DND-41 (cell line): Measurements from ENCODE around the gene LGR4.

Source experiments
- ATAC-seq: fragments of 200-7000 bp; cut with Tn5 transposase; 3 replicates; pipeline ENCODE4 v1.9.1; 2021; ENCODE audit warnings: low read depth; ENCODE audit not compliant: insufficient read depth
- DNase-seq: peaks from one replicate; pipeline ENCODE4 v3.0.0-alpha.2; 2020
- H2AFZ ChIP-seq: 2 replicates; pipeline ENCODE4 v1.6.0; 2012; ENCODE audit warnings: low read depth, low read length
- H3K27ac ChIP-seq: 2 replicates; pipeline ENCODE4 v1.5.1; 2012; ENCODE audit warnings: low read length, inconsistent platforms
- H3K27me3 ChIP-seq: fragments of 200-600 bp; sonication (generic); 2 replicates; pipeline ENCODE4 v1.6.0; 2012; ENCODE audit warnings: low read length, mild to moderate bottlenecking, inconsistent platforms; ENCODE audit not compliant: insufficient read depth, poor library complexity
- H3K36me3 ChIP-seq: 2 replicates; pipeline ENCODE4 v1.5.1; 2012; ENCODE audit warnings: low read length, inconsistent platforms; ENCODE audit not compliant: insufficient read depth
- H3K4me1 ChIP-seq: 2 replicates; pipeline ENCODE4 v1.5.1; 2012; ENCODE audit warnings: mild to moderate bottlenecking, low read length; ENCODE audit not compliant: insufficient read depth
- H3K4me2 ChIP-seq: 2 replicates; pipeline ENCODE4 v1.6.0; 2012; ENCODE audit warnings: mild to moderate bottlenecking, moderate library complexity, low read length, inconsistent platforms; ENCODE audit not compliant: insufficient read depth
- H3K4me3 ChIP-seq, 2 experiments: fragments of 200-600 bp in 1 of 2; shearing (Covaris generic) in 1 of 2; 2 replicates each; pipeline ENCODE4 v1.5.1; 2012 to 2016; ENCODE audit warnings: inconsistent platforms in 2 of 2, low read length in 2 of 2, mild to moderate bottlenecking in 2 of 2, low read depth in 1 of 2, moderate library complexity in 1 of 2
- H3K79me2 ChIP-seq: 2 replicates; pipeline ENCODE4 v1.6.0; 2012; ENCODE audit warnings: low read length, inconsistent platforms; ENCODE audit not compliant: insufficient read depth
- H3K9ac ChIP-seq: 2 replicates; pipeline ENCODE4 v1.6.0; 2012; ENCODE audit warnings: low read depth, mild to moderate bottlenecking, inconsistent platforms, low read length, moderate library complexity
- H3K9me3 ChIP-seq: 2 replicates; pipeline ENCODE4 v1.5.1; 2012; ENCODE audit warnings: low read length, moderate library complexity, mild to moderate bottlenecking, inconsistent platforms; ENCODE audit not compliant: insufficient read depth, severe bottlenecking
- H4K20me1 ChIP-seq: 2 replicates; pipeline ENCODE4 v1.6.0; 2012; ENCODE audit warnings: low read length; ENCODE audit not compliant: insufficient read depth
- EZH2 ChIP-seq: IDR thresholded peaks from 3 replicates; pipeline ENCODE4 v1.6.1; 2012; ENCODE audit warnings: borderline replicate concordance, low read depth, mild to moderate bottlenecking, moderate library complexity, low read length, inconsistent platforms; ENCODE audit not compliant: severe bottlenecking
- TF ChIP-seq, protein P1 (sequence below): IDR thresholded peaks from 2 replicates; pipeline ENCODE4 v1.5.1; 2012; ENCODE audit warnings: borderline replicate concordance, low read length, moderate library complexity, mild to moderate bottlenecking; ENCODE audit not compliant: poor library complexity, severe bottlenecking; ENCODE audit errors: extremely low read depth

LGR4 gene

GRCh38 chr11:27414644-27415043, 57.9 kb downstream of the LGR4 start:
- no peak for DNase-seq
- Histone ChIP-seq H3K4me2 (no peak overlapping the region), H4K20me1 (no peaks in the 10 kb centered on the region), H3K79me2 (no peaks in the 10 kb centered on the region), H3K9me3 (no peaks in the 10 kb centered on the region), H3K9ac (no peak overlapping the region), H3K27ac (no peak overlapping the region), H3K4me1 (no peaks in the 10 kb centered on the region), H3K36me3 (no peaks in the 10 kb centered on the region), H3K4me3 (no peak overlapping the region), H2AFZ (no peak overlapping the region), H3K27me3 (no peaks in the 10 kb centered on the region)
- TF ChIP-seq, protein P1, sequence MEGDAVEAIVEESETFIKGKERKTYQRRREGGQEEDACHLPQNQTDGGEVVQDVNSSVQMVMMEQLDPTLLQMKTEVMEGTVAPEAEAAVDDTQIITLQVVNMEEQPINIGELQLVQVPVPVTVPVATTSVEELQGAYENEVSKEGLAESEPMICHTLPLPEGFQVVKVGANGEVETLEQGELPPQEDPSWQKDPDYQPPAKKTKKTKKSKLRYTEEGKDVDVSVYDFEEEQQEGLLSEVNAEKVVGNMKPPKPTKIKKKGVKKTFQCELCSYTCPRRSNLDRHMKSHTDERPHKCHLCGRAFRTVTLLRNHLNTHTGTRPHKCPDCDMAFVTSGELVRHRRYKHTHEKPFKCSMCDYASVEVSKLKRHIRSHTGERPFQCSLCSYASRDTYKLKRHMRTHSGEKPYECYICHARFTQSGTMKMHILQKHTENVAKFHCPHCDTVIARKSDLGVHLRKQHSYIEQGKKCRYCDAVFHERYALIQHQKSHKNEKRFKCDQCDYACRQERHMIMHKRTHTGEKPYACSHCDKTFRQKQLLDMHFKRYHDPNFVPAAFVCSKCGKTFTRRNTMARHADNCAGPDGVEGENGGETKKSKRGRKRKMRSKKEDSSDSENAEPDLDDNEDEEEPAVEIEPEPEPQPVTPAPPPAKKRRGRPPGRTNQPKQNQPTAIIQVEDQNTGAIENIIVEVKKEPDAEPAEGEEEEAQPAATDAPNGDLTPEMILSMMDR, result no peak
- TF ChIP-seq EZH2, result no peak
- ATAC-seq, result no peak

DNA sequence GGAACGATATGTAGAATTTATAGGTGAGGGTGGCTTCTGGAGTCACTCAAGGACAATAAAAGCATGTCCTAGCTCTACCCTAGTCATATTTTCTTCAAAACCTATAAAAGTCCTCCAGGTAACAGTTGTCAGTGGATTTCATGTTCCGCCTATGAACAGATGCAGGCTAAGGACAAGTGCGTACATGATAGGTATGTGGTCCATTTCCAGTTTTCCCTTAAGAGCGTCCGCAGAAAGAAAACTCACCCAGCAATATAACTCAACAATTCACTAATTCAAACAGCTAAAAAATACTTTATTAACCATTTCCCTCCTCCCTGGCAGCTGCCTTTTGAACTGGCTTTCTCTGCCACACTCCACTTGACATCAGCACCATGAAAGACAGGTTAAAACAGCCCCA, 59.4 kb downstream of the LGR4 start:
- no peaks in the 10 kb centered on the region for H3K79me2 ChIP-seq
- DNase-seq (no peak), ATAC-seq (no peak)

DNA sequence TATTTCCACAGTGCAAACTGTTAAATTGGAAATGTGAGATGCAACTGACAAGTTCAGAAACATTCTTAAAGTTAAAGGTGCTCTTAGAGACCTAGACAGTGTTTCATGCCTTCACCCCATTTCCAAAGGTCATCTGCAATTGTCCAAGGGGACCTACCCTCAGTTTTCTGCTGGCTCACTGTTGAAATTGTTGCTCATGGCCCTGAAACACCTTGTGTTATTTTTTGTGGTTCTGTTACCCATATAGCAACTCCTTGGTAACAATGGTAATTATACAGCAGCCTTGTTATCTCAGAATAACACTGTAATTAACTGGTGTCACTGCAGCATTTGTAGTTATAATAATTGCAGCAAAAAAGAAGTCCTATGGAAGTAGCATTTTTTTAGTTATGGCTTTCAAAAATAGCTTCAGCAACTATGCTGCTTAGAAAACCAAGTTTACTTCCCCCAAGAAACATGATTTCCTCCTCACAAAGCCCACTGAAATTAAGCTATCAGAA, 60.3 kb downstream of the LGR4 start:
- TF ChIP-seq EZH2, result no peak
- TF ChIP-seq, protein P1, result no peak
- Histone ChIP-seq H3K4me1 (no peaks in the 10 kb centered on the region), H3K79me2 (no peaks in the 10 kb centered on the region), H2AFZ (no peak overlapping the region), H3K27ac (no peak overlapping the region), H3K9ac (no peak overlapping the region), H3K27me3 (no peaks in the 10 kb centered on the region), H4K20me1 (no peaks in the 10 kb centered on the region), H3K36me3 (no peaks in the 10 kb centered on the region), H3K9me3 (no peaks in the 10 kb centered on the region), H3K4me3 (no peak overlapping the region), H3K4me2 (no peak overlapping the region)
- ATAC-seq (no peak), DNase-seq (no peak)

More for the DNA sequence above, 59.4 kb downstream of the LGR4 start:
- Histone ChIP-seq H3K4me1 (no peaks in the 10 kb centered on the region), H3K27me3 (no peaks in the 10 kb centered on the region), H2AFZ (no peak overlapping the region), H3K4me2 (no peak overlapping the region), H3K36me3 (no peaks in the 10 kb centered on the region), H3K9me3 (no peaks in the 10 kb centered on the region), H3K27ac (no peak overlapping the region), H3K4me3 (no peak overlapping the region), H4K20me1 (no peaks in the 10 kb centered on the region), H3K9ac (no peak overlapping the region)
- no peak for TF ChIP-seq EZH2
- TF ChIP-seq, protein P1, result no peak

DNA sequence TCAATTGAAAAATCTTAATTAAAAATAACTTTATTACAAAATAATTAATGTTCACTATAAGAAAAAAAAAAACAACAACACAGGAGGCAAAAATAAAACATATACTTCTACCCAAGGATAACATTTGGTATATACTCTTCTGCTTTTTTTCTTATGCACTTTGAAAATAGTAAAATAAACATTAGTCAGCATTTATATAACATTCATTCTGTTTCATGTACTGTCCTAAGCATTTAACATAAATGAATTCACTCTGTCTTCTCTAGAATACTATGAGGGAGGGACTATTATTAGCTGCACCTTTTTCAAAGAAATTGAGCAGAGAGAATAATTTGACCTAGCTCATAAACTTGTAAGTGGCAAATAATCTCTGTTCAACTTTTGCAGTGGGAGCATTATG, 61.3 kb downstream of the LGR4 start:
- TF ChIP-seq EZH2, result no peak
- TF ChIP-seq, protein P1, result no peak
- Histone ChIP-seq H3K9me3 (no peaks in the 10 kb centered on the region), H3K27ac (no peak overlapping the region), H3K4me3 (no peak overlapping the region), H3K27me3 (no peaks in the 10 kb centered on the region), H3K4me1 (no peaks in the 10 kb centered on the region), H2AFZ (no peak overlapping the region), H3K36me3 (no peaks in the 10 kb centered on the region), H3K4me2 (no peak overlapping the region), H4K20me1 (no peaks in the 10 kb centered on the region), H3K9ac (no peak overlapping the region), H3K79me2 (no peaks in the 10 kb centered on the region)
- no peak for ATAC-seq
- DNase-seq, result no peak
